H1 (cell line): ENCODE measurements around the gene BCAS2. TPM values are rescaled to one million over a fixed set of nuclear protein-coding genes. Genes with fewer than 3 reads are reported as not detected.

Experiments used
- RAD21 ChIP-seq, 2 experiments: IDR thresholded peaks in 1 of 2; conservative IDR thresholded peaks in 1 of 2; 2 replicates each; pipeline ENCODE4 v1.6.1; 2011; ENCODE audit warnings: low read depth in 2 of 2, low read length in 2 of 2, improper control_type of control experiment in 1 of 2, inconsistent platforms in 1 of 2, mild to moderate bottlenecking in 1 of 2, moderate library complexity in 1 of 2
- polyA plus RNA-seq, 7 experiments: library from polyadenylated mRNA; depleted of rRNA in 3 of 7; stranded (reverse) in 5 of 7; unstranded in 2 of 7; fragments of >200 nt in 5 of 7; fragments of 200-250 nt in 2 of 7; gene quantifications; 1 replicate in 5 of 7; 2 replicates in 1 of 7; 4 replicates in 1 of 7; pipeline versions ENCODE4 v1.2.1 to v1.2.3, GENCODE V29; 2011 to 2013; ENCODE audit warnings: missing spikeins in 2 of 7, mixed read lengths in 2 of 7
- total RNA-seq: library from RNA; stranded (reverse); fragmentation: NEBNext Ultra II Directional; extraction: Animal tissue kit (Norgen Biotek cat#: 25700); gene quantifications from 2 replicates; pipeline ENCODE4 v1.2.1, GENCODE V29; 2021

BCAS2 gene
- total and polyA plus RNA-seq, 2 of the 8 experiments (the other 6 are each of a cell fraction or from before 2014, with no cell fraction given), result 18.0 to 52.2 TPM

DNA sequence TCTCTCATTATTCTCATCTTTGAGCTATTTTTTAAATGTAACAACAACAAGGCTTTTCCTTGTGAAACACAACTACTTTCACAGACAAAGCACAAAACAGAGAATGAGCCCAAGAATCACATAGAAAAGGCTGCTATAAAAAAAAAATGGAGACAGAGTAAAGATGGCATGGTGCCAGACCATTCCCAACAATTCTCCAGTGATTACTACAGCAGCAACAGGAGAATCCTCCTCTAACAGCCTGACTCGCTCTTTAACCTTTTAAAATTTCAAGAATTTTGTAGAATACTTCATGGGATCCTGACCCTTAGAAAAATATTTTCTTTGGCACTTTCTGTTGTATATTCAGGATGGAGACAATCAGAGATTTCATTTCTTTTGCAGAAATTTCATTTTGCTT is 3.8 kb upstream of the BCAS2 start (continued):
- no peak for TF ChIP-seq RAD21 (IDR thresholded peaks at IDR 0.05 in 1 of 2, conservative IDR thresholded peaks at IDR 0.05 in 1 of 2; ENCODE audit: low read depth in 2 of 2, low read length in 2 of 2)
